Keratinocyte (primary cell): ENCODE data around the gene INTS14. TPM values are rescaled to one million over a fixed set of nuclear protein-coding genes. Genes with fewer than 3 reads are reported as not detected.

ENCODE experiments used
- DNase-seq: peaks from one replicate; pipeline ENCODE4 v3.0.0-alpha.2; 2011; ENCODE audit warnings: low read depth, missing footprints, low spot score
- FAIRE-seq: peaks from 2 replicates; lab custom pipeline; 2011; peaks lifted over from hg19 to GRCh38; lab: Jason Lieb, UNC
- H2AFZ ChIP-seq: 2 replicates; pipeline ENCODE4 v1.6.0; 2012; ENCODE audit warnings: low read length, control low read depth, inconsistent platforms; ENCODE audit not compliant: control insufficient read depth
- H3K27ac ChIP-seq: 2 replicates; pipeline ENCODE4 v1.5.1; 2011; ENCODE audit warnings: low read length; ENCODE audit not compliant: control insufficient read depth, insufficient read depth
- H3K27me3 ChIP-seq: 3 replicates; pipeline ENCODE4 v1.6.0; 2011; ENCODE audit warnings: low read length; ENCODE audit not compliant: control insufficient read depth, insufficient read depth; ENCODE audit errors: extremely low read depth
- H3K36me3 ChIP-seq, 2 experiments: 2 replicates in 1 of 2; 3 replicates in 1 of 2; pipeline ENCODE4 v1.5.1; 2011; ENCODE audit warnings: low read length in 2 of 2, mild to moderate bottlenecking in 1 of 2; ENCODE audit not compliant: control insufficient read depth in 2 of 2, insufficient read depth in 2 of 2; ENCODE audit errors: extremely low read depth in 1 of 2
- H3K4me1 ChIP-seq: 3 replicates; pipeline ENCODE4 v1.5.1; 2011; ENCODE audit warnings: low read length; ENCODE audit not compliant: control insufficient read depth, insufficient read depth; ENCODE audit errors: extremely low read depth
- H3K4me2 ChIP-seq: 3 replicates; pipeline ENCODE4 v1.6.0; 2011; ENCODE audit warnings: low read depth, low read length; ENCODE audit not compliant: control insufficient read depth, insufficient read depth; ENCODE audit errors: extremely low read depth
- H3K4me3 ChIP-seq, 3 experiments: fragments of 200-600 bp in 1 of 3; sonication (generic) in 1 of 3; 2 replicates in 2 of 3; 3 replicates in 1 of 3; pipeline ENCODE4 v1.5.1; 2011 to 2016; ENCODE audit warnings: low read length in 3 of 3, mild to moderate bottlenecking in 3 of 3, control low read depth in 2 of 3, inconsistent platforms in 1 of 3, low read depth in 1 of 3, mixed read lengths in 1 of 3, mixed run types in 1 of 3, moderate library complexity in 1 of 3; ENCODE audit not compliant: control insufficient read depth in 2 of 3, insufficient read depth in 2 of 3; ENCODE audit errors: extremely low read depth in 1 of 3
- H3K79me2 ChIP-seq: 2 replicates; pipeline ENCODE4 v1.6.0; 2012; ENCODE audit warnings: low read length; ENCODE audit not compliant: control insufficient read depth, insufficient read depth
- H3K9ac ChIP-seq: 3 replicates; pipeline ENCODE4 v1.6.0; 2011; ENCODE audit warnings: low read length; ENCODE audit not compliant: control insufficient read depth, insufficient read depth; ENCODE audit errors: extremely low read depth
- H3K9me1 ChIP-seq: 3 replicates; pipeline ENCODE4 v1.6.0; 2011; ENCODE audit warnings: low read length; ENCODE audit not compliant: control insufficient read depth, insufficient read depth; ENCODE audit errors: extremely low read depth
- H3K9me3 ChIP-seq: 2 replicates; pipeline ENCODE4 v1.5.1; 2012; ENCODE audit warnings: low read depth, low read length; ENCODE audit not compliant: control insufficient read depth
- H4K20me1 ChIP-seq: 3 replicates; pipeline ENCODE4 v1.6.0; 2011; ENCODE audit warnings: low read length; ENCODE audit not compliant: control insufficient read depth, insufficient read depth; ENCODE audit errors: extremely low read depth
- EZH2 ChIP-seq: IDR thresholded peaks from one replicate; pipeline ENCODE4 v1.6.1; 2012; ENCODE audit warnings: inconsistent platforms, mild to moderate bottlenecking, low read length, moderate library complexity
- dilution Hi-C: fragments of 300-500 bp; cut with MboI; formaldehyde crosslinking; loops from one replicate; pipeline ENCODE4 v1.7.0; 2020; ENCODE audit warnings: low sequenced_read_pairs; ENCODE audit not compliant: extremely low pct_ligation_motif_present
- polyA plus RNA-seq, 5 experiments: library from polyadenylated mRNA; depleted of rRNA in 3 of 5; stranded (reverse) in 3 of 5; stranded (forward) in 1 of 5; unstranded in 1 of 5; fragments of >200 nt; gene quantifications; 1 replicate in 1 of 5; 2 replicates in 3 of 5; 3 replicates in 1 of 5; pipeline versions ENCODE4 v1.2.1 to v1.2.3, GENCODE V29; 2011 to 2012; ENCODE audit warnings: missing spikeins in 2 of 5, low read depth in 1 of 5, low replicate concordance in 1 of 5
- TF ChIP-seq, protein P1 (sequence below), 3 experiments: IDR thresholded peaks in 1 of 3; conservative IDR thresholded peaks in 1 of 3; optimal IDR thresholded peaks in 1 of 3; 2 replicates in 2 of 3; 3 replicates in 1 of 3; pipeline versions ENCODE3 to v1.5.1; 2011; ENCODE audit warnings: low read length in 3 of 3, mild to moderate bottlenecking in 3 of 3, moderate library complexity in 2 of 3, control low read depth in 1 of 3, inconsistent platforms in 1 of 3; ENCODE audit not compliant: insufficient read depth in 2 of 3; ENCODE audit errors: extremely low read depth in 1 of 3

Gene INTS14
- polyA plus RNA-seq, 1 donor (not counting 4 experiments of a cell fraction or from before 2014, with no cell fraction given): 51.0 TPM

DNA sequence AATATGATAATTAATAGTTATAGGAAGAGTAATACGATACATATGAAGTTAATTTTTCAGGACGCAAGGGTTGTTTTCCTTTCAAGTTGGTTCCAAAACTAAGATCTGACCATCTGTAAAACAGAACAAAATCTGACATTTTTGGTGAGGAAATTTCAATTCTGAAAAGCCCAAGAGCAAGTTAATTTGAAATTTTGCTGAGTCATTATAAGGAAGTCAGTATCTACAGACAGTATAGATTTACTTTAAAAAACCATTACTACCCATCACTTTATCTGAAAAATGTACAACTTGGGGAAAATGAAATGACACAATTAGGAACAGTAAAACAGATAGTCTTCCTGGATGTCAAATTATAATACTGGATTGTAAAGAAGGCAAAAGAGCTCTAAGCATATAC is 12.5 kb downstream of the INTS14 start:
- Histone ChIP-seq H2AFZ (no peak overlapping the region), H4K20me1 (no peaks in the 10 kb centered on the region), H3K9me3 (no peaks in the 10 kb centered on the region), H3K9me1 (no peaks in the 10 kb centered on the region), H3K9ac (no peak overlapping the region), H3K27ac (no peak overlapping the region), H3K79me2 (no peaks in the 10 kb centered on the region), H3K4me3 (no peak overlapping the region), H3K4me1 (peaks cover 14% of the 10 kb centered on the region), H3K27me3 (no peaks in the 10 kb centered on the region), H3K36me3 (peaks cover 12 to 25% of the 10 kb centered on the region in 2 experiments), H3K4me2 (no peak overlapping the region)
- FAIRE-seq (no peak), DNase-seq (no peak)
- TF ChIP-seq, protein P1, sequence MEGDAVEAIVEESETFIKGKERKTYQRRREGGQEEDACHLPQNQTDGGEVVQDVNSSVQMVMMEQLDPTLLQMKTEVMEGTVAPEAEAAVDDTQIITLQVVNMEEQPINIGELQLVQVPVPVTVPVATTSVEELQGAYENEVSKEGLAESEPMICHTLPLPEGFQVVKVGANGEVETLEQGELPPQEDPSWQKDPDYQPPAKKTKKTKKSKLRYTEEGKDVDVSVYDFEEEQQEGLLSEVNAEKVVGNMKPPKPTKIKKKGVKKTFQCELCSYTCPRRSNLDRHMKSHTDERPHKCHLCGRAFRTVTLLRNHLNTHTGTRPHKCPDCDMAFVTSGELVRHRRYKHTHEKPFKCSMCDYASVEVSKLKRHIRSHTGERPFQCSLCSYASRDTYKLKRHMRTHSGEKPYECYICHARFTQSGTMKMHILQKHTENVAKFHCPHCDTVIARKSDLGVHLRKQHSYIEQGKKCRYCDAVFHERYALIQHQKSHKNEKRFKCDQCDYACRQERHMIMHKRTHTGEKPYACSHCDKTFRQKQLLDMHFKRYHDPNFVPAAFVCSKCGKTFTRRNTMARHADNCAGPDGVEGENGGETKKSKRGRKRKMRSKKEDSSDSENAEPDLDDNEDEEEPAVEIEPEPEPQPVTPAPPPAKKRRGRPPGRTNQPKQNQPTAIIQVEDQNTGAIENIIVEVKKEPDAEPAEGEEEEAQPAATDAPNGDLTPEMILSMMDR (optimal IDR thresholded peaks at IDR 0.05 in 1 of 3, IDR thresholded peaks at IDR 0.05 in 1 of 3, conservative IDR thresholded peaks at IDR 0.05 in 1 of 3; ENCODE audit: extremely low read depth in 1 of 3, insufficient read depth in 2 of 3, low read length in 3 of 3): no peak
- no peak for TF ChIP-seq EZH2
- dilution Hi-C loops: no loop called here

DNA sequence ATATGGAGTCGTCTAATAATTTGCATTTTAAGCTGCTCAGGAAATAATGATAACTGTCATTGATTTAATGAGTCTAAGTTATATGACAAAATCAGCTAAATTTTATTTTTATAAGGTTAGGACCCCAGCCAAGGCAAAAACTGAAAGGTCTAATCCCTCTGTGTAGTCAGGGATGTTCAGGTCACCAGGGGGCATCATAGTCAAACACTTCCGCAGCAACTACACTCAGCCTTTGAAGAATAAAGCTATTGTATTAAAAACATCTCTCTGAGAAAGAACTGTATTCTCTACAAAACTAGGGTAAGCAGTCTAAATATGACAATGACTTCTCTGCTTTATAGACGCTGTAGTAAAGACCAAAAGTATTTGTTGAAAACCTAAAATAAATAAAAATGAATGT is 15.0 kb downstream of the INTS14 start:
- Histone ChIP-seq H3K4me2 (no peak overlapping the region), H3K9me3 (no peaks in the 10 kb centered on the region)
- FAIRE-seq: no peak

More for the DNA sequence above, 15.0 kb downstream of the INTS14 start:
- TF ChIP-seq EZH2: no peak
- TF ChIP-seq, protein P1 (optimal IDR thresholded peaks at IDR 0.05 in 1 of 3, IDR thresholded peaks at IDR 0.05 in 1 of 3, conservative IDR thresholded peaks at IDR 0.05 in 1 of 3; ENCODE audit: extremely low read depth in 1 of 3, insufficient read depth in 2 of 3, low read length in 3 of 3): peak in 1 of 3 experiments; percentile 37
- no peak for DNase-seq
- no peak overlapping the region for H2AFZ ChIP-seq
- dilution Hi-C loops: no loop called here
- no peaks in the 10 kb centered on the region for H4K20me1 ChIP-seq
- no peak overlapping the region for H3K9ac ChIP-seq
- H3K4me1 ChIP-seq: no peaks in the 10 kb centered on the region
- no peaks in the 10 kb centered on the region for H3K9me1 ChIP-seq
- H3K27me3 ChIP-seq: no peaks in the 10 kb centered on the region
- H3K36me3 ChIP-seq: peaks cover 26 to 28% of the 10 kb centered on the region in 2 experiments
- H3K27ac ChIP-seq: no peak overlapping the region
- no peak overlapping the region for H3K4me3 ChIP-seq
- no peaks in the 10 kb centered on the region for H3K79me2 ChIP-seq
